ENCODE results near the gene RASA4B.
"Not testable (repeated sequence)": the region's sequence is repeated elsewhere in the genome, so short reads cannot be mapped to it uniquely, and the experiment has no call there.

The RASA4B gene

DNA sequence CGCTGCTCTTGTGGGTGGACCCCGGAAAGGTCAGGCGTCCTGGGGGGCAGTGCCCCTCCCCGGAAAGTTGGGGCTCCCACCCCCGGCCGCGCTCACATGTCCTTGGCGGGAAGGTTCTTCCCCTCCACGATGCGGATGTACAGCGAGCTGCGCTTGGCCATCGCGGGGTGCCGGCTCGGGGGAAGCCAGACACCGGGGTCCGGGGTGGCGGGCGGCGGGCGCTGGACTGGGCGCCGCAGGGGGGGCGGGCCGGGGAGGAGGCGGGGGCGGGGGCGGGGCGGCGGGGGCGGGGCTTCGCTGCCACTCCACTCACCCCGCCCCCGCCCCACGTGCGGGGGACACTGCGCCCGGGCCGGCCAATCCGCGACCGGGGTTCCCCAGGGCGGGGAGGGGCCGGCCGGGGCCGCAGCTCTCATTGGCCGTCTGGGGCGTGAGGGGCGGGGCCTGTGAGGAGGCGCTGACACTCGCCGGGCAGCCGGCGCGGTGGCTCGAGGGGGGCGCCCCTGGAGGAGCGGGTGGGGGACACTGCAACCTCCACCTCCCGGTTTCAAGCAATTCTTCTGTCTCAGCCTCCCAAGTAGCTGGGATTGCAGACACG is at the start of gene RASA4B:
RASA4B (minus strand) TSS at position 228 of the 598 bp plus-strand sequence; CDS start at position 161, 67 bp downstream.
- DNase-seq = not testable (repeated sequence)

DNA sequence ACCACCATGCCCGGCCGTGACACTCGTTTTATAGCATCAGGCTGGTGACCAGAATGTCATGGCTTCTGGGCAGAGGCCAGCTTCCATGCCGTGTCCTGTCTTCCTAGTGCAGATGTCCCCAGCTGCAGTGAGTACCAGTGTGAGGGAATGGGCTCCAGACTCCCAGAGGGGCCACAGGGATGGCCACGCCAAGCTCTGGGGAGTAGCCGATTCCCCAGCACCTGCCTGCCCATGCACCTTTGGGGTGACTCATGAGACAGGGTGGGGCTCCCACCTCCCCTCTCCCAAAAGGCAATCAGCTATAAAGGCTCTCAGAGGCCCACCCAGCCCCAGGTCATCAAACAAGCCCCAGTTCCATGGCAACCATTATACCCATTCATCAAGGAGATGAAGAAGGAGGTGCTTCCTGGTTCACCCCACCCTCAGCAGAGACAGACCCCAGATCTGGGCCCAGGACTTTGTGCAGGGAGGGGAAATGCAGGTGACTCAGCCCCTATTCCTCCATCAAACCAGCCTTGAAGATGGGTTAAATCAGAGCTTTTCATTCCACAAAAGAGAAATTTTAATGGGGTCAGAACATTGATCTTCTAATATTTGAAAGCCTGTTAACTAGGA is 33.3 kb upstream of the RASA4B start, which contains the start of gene SPDYE2:
SPDYE2 (plus strand) TSS at position 419 of the 615 bp plus-strand sequence. CDS start 2,030 bp downstream, outside the sequence.
- DNase-seq = not testable (repeated sequence)

DNA sequence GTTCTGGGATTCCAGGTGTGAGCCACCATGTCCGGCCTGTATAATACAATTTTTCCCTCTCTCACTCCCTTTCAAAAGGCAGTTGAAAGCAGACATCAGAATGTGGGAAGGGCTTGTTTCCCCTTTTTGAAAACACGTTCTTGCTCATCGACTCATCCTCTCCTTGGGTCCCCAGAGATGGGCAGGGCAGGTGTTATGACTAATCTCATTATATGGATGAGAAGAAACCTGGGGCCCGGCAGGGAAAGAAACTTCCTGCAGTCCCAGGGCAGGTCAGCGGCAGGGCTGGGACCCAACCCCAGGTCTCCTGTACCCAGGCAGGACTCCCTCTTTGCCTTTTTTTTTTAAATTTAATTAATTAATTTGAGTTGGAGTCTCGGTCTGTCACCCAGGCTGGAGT is 28.8 kb upstream of the RASA4B start:
- not testable (repeated sequence) for DNase-seq

DNA sequence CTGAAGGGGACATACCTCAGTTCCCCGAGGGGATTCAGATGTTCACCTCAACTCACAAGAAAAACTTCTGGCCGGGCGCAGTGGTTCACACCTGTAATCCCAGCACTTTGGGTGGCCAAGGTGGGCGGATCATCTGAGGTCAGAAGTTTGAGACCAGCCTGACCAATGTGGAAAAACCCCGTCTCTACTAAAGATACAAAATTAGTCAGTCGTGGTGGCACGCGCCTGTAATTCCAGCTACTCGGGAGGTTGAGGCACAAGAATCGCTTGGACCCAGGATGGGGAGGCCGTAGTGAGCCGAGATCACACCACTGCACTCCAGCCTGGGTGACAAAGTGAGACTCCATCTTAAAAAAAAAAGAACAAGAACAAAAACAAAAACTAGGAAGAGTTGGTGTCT is 27.7 kb upstream of the RASA4B start:
- not testable (repeated sequence) for DNase-seq

DNA sequence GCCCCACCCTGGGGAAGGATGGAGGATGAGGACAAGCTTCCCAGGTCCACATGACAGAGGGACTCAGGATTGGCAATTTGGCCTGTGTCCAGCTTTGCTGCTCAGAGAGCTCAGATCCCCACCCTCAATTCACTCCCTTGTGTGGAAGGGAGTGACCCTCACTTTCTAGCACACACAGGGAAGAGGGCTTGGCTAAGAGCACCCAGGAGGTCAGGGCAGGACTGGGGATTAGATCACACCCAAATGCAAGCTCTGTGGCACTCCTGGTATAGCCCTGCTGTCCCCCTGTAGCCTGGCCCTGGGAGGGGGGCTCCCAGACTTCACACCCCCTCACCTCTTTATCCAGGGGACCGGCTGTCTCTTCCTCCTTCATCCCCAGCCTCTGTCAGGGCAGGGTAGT is 26.8 kb upstream of the RASA4B start:
- DNase-seq = not testable (repeated sequence)

DNA sequence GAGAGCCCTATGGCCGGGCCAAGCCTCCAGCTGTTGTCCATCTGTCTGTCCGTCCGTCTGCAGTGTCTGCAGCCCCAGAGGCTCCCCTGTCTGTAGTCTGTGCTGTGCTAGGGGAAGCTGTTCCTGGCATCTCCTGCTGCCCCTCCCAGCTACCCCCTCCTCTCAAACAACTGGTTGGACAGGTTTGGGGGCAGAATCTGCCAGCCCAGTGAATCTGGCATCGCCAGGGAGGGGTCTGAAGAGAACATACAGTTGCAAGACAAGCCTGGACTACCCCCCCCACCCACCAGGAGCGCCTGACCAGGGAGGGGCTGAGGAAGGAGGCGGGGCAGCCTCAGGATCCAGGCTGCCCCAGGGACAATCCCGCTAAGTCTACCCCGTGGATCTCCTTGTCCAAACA is 26.0 kb upstream of the RASA4B start, which contains the start of gene UPK3BL2:
UPK3BL2 (minus strand) TSS at position 101 of the 400 bp plus-strand sequence; CDS start at position 41, 60 bp downstream.
- not testable (repeated sequence) for DNase-seq

DNA sequence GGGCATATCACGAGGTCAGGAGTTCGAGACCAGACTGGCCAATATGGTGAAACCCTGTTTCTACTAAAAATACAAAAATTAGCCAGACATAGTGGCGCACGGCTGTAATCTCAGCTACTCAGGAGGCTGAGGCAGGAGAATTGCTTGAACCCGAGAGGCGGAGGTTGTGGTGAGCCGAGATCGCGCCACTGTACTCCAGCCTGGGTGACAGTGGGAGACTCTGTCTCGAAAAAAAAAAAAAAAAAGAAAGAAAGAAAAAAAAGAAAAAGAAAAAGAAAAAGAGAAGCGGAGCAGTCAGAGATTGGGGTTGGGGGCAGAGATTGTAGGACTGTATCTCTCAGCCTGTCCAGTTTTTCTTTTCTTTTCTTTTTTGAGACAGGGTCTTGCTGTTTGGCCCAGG is 25.2 kb upstream of the RASA4B start:
- DNase-seq = not testable (repeated sequence)

DNA sequence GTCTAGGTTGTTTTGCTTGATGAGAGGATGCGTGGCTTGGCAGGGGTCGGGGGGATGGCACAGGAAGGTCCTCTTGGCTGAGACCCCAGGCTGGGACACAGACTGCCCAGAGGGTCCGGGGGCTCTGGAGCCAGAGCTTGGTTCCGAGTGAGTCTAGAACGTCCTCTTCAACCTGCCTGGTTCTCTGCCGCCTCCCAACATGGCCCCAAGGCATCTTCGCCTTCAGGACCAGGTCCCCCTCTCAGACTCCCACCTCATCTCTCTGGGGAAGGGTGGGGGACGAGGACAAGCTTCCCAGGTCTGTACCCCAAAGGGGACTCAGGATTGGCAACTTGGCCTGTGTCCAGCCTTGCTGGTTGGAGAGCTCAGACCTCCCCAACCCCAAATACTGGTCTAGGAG is 24.5 kb upstream of the RASA4B start:
- DNase-seq = not testable (repeated sequence)

DNA sequence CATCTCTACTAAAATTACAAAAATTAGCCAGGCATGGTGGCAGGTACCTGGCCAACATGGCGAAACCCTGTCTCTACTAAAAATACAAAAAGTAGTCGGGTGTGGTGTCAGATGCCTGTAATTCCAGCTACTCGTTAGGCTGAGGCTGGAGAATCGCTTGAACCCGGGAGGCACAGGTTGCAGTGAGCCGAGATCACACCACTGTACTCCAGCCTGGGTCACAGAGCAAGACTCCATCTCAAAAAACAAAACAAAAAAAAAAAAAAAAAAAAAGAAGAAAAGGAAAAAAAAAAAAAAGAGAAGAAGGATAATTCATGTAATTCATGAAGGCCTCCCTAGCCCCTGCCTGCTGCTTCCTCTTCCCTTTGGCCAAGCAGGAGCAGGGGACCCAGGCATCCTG is 23.0 kb upstream of the RASA4B start:
- not testable (repeated sequence) for DNase-seq

DNA sequence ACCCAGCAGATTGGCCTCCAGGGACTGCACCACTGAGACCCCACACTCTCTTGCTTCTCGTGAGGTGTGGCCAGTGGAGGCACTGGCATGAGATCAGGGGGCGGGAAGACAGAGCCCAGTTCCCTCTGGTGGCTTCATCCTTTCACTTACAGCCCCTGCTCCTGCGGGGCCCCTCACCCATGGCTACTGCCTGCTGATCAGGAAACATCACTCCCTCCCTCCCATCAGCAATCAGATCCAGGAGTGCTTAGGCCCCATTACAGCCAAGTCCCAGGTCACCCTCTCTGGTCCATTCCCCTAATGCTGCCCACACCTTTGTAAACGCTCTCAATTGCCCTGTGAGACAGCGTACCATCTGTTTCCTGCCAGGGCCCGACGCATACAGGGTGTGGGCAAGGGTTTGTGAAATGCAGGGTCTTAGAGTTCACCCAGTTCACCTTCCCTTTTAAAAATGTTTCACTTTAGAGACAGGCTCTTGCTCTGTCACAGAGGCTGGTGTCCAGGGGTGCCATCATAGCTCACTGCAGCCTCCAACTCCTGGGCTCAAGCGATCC is 17.6 kb upstream of the RASA4B start:
- not testable (repeated sequence) for DNase-seq

DNA sequence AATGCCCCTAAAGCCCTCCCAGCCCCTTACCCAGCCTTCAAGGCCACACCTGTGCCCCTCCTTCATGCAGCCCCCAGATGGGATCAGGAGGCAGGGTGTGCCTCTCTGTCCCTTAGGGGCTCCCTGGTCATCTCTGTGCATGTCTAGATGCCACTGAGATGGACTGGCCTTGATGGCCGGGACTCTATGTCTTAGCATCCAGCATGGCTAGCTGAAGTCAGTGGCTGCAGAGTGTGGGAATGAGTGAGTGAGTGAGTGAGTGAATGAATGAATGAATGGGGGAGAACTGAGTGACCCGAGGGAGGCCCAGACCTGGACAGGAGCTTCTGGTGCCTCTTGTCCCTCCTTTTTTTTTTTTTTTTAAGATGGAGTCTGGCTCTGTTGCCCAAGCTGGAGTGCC is 14.6 kb upstream of the RASA4B start:
- not testable (repeated sequence) for DNase-seq

DNA sequence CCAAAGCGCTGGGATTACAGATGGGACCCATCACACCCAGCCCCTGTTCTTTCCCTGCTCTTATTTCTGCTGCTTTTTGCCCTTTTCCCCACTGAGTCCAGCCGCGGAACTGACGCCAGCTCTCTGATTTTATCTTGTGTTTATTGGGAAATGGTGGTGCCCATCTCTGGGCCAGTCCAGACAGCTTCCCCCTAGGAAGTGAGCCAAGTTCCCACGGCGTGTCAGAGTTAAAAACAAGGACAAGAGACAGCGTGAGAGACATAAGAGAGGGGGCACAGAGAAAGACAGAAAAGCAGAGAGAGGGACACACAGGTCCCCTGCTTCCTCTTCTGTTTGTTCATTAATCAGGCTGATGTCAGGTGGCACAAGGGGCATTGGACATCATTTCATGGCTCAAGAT is 14.0 kb upstream of the RASA4B start:
- not testable (repeated sequence) for DNase-seq

DNA sequence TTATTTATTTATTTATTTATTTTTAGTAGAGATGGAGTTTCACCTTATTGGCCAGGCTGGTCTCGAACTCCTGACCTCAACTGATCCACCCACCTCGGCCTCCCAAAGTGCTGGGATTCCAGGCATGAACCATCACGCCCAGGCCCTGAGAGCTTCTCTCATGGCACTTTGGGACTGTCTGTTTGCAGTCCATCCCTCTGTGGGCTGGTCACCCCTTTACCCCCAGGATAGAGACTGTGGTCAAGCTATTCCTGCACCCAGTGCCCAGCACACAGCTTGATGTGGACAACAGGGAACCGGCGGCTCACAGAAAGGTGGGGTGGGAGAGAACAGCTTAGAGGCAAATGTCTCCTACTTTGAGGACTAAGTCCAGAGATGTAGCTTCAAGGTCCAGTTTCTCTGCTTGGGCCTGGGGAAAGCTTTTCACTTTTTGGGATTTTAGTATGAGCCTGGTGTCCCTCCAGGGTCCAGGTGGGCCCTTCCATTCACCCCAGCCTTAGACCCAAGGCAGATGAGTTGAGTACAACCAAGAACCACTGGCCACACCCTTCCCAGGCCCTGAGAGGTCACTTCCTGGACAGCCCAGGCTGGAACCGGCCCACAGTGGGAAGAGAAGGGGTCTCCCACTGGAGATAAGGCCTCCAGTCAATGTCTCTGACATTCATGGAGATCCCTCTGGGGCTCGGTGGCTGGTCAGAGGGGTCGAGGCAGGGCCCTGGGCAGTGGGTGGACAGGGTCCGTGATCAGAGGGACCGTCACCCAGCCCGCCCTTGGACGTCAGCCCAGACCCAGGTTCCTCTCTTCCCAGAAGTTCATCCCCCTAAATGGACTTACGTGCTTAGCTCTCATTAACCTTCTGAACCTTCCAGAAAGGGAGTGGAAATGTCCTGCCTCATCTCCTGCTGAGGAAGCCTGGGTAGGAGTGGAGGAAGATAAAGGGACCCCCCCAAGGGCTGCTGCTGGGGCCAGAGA is 10.5 kb upstream of the RASA4B start:
- not testable (repeated sequence) for DNase-seq

DNA sequence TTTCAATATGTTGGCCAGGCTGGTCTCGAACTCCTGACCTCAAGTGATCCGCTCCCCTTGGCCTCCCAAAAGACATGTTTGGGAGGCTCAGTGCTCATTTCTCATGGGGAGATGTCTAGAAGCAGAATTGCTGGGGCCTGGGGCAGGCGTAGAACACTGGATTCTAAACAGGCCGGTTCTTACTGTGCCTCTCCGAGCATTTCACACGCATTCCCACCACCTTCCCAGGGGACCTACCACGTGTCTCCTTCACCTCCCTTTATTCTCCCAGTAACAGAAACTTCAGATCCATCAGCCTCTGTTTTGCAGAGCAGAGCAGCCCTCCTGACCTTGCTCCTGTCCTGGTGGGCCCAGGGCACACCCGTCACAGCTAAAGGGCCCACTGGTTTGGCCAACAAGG is 9.6 kb upstream of the RASA4B start:
- DNase-seq = not testable (repeated sequence)

DNA sequence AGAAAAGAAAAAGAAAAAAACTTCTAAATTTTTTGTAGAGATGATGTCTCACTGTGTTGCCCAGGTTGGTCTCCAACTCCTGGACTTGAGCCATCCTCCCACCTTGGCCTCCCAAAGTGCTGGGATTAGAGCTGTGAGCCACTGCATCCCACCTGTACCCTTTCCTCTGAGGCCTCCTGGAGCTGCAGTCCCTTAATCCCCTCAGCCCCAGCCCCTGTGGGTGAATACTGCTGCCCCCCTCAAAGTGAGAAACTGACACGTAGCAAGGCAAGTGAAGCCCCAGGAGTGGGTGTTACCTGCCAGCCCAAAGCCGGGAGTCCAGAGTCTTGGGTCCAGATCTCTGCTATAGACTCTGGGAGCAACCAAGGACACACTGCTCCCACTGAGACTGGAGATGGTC is 7.2 kb upstream of the RASA4B start:
- not testable (repeated sequence) for DNase-seq

DNA sequence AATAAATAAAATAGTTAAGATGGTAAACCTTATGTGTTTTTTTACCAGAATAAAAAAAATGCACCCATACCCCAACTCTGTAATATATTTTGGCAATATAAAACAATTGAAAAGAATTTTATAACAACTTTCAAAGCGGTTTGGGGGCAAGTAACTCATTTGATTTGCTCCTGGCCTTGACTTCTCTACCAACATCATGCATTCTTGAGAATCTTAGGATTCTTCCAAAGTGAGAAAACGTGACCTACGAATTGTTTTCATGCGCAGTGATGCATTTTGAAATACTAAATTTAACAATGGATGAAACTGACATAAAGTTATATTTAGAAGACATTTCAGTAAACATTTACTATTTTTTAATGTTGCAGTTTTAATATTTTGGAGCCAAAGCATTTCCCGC is 3.2 kb upstream of the RASA4B start:
- not testable (repeated sequence) for DNase-seq

DNA sequence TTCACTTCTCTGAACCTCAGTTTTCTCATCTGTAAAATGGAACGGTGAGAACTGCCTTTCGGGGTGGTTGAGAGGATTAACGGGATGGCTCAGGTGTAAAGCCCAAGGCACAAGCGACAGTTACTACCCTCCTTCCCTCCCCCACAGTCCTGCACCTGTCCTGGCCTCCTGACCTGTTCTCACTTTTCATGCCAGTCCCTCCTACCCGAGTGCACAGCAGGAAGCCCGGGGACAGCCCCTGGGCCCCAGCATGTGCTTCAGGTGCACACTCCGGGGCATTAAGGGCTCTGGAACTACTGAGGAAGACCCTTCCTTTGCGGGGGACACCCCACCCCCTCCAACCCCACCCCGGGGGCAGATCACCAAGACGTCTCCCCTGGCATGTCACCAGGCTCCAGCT is 626 bp downstream of the RASA4B start:
- DNase-seq = not testable (repeated sequence)

DNA sequence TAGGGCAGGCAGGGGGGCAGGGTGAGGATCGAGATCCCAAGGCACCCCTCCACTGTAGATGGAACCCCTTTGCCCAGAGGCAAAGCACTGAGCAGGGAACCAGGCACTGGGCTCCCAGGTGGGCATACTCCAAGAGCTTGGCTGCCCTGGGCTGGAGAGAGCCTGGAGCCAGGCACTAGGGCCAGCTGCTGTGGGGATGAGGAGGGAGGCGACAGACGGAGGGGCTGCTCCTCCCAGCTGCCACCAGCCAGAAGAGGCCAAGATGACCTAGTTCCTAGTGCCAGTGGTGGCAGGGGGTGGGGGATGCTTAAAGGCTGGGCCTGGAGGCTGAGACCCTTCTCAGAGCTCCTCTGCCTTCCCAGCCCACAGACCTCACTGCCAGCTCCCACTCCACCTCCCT is 1.7 kb downstream of the RASA4B start:
- DNase-seq = not testable (repeated sequence)

DNA sequence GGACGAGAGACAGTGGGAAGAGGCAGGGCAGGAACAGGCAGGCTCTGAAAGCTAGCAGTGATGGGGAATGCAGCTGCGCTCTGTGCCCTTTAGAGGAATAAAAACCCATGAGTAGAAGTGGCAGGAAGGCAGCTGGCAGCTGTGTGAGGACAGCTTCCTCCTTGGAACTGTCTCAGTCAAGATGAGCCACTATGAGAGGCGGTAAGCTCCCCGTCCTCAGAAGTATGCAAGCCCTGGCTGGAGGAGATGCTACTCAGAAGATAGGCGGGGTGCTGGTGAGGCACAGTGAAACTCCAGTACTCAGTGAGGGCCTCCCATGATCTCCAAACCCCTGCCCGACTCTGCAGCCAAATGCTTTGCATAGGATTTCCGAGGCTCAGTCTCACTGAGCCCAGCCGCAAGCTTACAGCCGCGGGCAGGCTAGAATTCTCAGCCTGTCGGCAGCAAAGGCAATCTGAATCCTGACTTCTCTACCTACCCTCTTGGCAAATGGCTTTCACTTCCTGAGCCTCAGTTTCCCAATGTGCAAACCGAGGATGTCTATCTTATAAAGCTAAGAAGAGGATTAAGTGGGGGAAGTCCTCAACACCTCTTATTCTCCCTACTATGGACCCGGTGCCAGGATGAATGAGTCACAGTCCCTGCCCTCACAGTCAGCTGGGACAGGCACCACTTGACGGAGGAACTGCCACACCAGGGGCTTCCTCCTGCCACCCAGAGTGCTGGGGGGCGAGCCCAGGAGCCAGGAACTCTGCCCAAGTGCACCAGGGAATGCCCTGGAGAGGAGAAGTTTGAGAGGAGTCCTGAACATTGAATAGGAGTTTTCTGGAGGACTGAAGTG is 2.5 kb downstream of the RASA4B start:
- DNase-seq = not testable (repeated sequence)

DNA sequence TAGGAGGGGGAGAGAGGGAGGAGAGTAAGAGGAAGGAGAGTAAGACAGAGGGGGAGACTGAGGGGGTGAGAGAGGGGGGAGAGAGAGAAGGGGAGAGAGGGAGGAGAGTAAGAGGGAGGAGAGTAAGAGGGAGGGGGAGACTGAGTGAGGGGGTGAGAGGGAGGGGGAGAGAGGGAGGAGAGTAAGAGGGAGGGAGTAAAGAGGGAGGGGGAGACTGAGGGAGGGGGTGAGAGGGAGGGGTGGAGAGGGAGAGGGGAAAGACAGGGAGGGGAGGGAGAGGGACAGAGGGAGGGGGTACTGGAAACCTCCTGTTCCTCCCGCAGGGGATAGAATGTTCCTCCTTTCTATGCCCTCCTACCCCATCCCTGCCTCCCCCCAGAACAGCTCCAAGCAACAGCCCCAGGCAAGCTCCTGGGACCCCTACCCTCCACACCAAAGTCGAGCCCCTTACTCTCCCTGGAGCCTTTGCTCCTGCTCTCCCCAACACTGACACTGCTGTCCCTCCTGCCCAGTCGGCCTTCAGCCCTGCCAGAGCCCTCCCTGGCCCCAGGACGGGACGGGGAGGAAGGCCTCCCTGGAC is 4.8 kb downstream of the RASA4B start:
- not testable (repeated sequence) for DNase-seq

DNA sequence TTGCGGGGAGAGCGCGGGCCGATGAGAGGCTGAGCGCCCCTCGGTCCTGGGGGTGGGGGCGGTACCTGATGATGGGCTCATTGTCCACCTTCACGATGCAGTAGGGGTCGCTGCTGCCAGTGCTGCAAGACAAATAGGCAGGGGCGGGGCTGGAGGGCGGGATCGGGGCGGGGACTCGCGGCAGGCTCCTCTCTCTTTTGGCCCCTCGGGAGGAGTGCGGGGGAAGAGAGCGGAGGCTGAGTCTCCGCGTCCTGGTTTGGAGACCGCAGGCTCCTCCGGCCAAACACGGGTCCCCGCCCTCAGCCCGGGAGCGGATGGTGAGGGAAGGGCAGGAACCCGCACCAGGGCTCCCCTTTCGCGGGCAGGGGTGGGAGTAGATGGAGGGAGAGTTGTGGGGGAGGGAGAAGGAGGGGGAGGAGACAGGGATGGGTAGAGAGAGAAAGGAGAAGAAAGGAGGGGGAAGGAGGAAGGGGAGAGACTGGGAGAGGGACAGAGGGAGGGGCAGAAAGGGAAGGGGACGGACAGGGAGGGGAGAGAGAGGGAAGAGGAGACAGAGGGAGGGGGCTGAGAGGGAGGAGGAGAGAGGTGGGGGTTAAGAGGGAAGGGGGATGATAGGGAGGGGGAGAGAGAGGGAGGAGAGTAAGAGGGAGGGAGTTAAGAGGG is 5.6 kb downstream of the RASA4B start:
- not testable (repeated sequence) for DNase-seq
